ENCODE results near the gene CADM4.
"Not testable (repeated sequence)": the region's sequence is repeated elsewhere in the genome, so short reads cannot be mapped to it uniquely, and the experiment has no call there.

CADM4 gene

DNA sequence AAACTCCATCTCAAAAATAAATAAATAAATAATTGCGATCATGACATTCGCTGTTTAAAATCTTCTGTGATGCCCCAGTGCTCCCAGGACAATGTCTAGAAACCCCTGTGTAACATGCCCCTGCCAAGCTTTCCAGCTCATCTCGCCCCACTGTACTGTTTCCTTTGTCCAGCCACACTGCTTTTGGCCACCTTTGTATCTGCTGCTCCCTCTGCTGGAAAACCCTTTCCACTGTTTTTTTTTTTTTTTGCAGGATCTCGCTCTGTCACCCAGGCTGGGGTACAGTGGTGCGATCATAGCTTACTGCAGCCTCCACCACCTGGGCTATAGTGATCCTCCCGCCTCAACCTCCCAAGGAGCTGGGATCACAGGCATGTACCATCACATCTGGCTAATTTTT, 22.8 kb upstream of the CADM4 start:
- DNase-seq = no peak

DNA sequence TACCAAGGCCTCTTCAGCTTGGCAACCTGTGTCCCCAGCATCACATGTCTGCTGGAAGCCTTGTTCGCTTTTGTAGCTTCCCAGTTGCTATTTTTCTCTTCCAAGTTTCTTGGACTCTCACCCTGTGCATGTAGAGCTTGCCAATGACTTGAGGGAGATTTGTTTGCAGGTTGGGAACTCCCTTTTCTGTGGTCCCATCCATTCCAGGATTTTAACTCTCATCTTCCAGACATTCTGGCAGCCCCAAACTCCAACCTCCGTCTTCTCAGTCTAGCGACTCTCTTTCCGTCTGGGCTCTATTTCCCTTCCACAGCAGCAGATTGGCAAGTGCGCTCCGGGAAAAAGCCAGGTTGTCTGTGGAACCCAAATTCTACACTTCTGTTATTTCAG, 21.3 kb upstream of the CADM4 start:
- DNase-seq = no peak

DNA sequence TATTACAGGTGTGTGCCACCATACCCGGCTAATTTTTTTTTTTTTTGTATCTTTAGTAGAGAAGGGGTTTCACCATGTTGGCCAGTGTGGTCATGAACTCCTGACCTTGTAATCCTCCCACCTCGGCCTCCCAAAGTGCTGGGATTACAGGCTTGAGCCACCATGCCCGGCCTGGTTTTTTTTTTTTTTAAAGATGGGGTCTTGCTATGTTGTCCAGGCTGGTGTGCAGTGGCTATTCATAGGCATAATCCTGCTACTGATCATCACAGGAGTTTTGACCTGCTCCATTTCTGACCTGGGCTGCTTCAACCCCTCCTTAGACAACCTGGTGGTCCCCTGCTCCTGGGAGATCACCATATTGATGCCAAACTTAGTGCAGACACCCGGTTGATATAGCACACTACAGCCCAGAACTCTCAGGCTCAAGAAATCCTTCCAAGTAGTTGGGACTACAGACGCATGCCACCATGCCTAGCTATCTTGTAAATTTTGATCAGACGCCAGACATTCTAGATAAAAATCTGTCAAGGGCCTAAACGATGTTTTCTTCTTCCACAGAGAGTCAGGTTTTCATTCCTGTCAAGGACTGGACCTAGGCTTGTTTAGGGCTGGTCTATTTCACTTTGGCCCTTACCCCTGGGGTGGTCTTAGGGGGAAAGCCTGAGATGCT, 20.8 kb upstream of the CADM4 start:
- DNase-seq = no peak

DNA sequence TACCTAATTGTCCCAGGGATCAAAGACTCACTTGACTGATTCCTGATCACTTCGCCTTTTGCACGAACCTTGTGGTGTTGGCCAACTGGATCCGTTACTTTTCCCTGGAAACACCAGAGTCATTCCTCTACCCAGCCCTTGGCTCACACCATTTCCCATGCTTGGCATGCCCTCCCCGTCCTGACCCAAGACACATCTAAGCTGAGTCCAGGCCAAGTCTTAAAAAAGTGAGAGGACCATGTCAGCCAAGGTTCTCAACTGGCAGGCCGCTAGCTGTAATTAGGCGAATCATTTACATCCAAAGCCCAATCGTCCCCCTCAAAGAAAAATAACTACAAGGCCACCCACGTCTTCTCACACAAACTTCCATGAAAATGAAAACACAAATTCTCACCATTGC, 18.8 kb upstream of the CADM4 start:
- DNase-seq = no peak

DNA sequence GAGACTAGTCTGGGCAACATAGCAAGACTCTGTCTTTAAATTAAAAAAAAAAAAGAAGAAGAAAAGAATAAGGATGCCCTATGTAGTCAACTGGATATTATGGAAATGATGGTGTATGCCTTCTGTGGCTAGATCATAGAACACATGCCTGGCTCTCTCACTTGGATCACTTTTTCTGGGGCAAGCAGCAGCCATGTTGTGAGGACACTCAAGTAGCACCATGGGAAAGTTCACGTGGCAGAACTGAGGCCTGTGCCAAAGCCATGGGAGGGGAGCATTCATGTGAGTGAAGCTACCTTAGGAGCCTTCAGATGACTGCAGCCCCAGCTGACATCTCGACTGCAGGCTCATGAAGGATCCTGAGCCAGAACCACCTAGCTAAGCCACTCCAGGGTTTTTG, 18.4 kb upstream of the CADM4 start:
- no peak for DNase-seq

DNA sequence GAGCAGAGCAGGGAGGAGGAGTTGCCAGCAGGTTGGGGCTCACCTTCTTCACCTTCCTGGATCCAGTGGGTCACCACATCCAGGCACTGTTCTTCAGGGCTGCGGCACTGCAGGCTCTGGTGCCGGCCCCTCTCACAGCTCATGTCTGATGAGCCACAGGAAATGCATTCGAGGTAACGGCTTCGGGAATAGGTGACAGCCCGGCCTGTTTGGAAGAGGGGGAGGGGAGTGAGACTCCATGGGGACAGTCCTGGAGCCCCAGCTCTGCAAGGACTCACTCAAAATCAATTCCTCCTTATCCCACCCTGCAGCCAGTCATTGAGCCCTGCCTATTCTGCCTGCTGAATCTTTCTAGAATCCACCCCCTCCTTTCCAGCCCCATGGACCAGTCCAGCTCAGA, 16.8 kb upstream of the CADM4 start:
- DNase-seq = no peak

DNA sequence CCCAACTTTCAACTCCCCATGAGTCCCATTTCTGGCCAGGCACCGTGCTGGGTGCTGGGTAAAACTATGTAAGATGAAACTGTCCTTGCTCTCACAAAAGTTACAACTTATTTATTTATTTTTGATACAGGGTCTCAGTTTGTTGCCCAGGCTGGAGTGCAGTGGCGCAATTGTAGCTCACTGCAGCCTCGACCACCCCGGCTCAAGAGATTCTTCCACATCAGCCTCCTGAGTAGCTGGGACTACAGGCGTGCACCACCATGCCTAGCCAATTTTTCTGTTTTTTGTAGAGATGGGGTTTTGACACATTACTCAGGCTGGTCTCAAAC, 12.9 kb upstream of the CADM4 start:
- DNase-seq = no peak

DNA sequence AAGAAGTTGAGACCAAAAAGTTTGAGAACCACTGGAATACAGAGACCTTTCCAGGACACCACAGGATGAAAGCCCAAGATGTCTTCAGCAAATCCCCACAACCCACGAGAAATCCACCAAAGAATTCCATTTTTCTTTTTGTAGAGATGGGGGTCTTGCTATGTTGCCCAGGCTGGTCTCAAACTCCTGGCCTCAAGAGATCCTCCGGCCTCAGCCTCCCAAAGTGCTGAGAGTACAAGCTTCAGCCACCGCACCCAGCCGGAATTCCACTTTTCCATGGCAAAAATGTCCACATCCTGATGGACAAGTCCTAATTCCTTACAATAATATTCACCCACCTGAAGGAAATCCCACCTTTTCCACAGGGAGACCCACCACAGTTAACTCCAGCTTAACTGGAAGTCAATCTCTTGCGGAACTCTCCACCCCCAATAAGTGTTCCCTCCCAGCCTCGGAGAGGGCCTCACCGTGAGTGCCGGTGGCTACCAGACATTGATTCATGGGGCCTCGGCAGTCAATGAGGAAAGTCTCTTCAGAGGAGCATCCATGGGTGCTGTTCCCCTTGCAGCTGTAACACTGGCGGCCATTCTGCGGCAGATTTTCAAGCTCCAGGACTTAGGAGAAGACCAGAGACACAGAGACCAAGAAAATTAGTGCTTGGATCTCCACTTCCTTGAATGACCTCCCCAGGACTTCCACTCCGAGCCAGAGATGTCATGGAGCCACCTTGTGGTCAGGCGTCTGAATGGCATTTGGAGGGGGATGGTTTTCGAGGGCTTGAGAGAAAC, 12.3 kb upstream of the CADM4 start:
- DNase-seq = peak; percentile 65 to 68

DNA sequence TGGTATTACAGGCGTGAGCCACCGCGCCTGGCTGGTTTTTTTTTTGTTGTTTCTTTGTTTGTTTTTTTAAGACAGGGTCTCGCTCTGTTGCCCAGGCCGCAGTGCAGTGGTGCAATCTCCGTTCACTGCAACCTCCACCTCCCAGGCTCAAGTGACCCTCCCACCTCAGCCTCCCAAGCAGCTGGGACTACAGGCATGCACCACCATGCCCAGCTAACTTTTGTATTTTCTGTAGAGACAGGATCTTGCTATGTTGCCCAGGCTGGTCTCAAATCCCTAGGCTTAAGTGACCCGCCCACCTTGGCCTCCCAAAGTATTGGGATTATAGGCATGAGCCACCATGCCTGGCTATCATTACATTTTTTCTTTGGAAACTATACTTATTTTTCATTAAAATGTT, 10.6 kb upstream of the CADM4 start:
- not testable (repeated sequence) for DNase-seq

DNA sequence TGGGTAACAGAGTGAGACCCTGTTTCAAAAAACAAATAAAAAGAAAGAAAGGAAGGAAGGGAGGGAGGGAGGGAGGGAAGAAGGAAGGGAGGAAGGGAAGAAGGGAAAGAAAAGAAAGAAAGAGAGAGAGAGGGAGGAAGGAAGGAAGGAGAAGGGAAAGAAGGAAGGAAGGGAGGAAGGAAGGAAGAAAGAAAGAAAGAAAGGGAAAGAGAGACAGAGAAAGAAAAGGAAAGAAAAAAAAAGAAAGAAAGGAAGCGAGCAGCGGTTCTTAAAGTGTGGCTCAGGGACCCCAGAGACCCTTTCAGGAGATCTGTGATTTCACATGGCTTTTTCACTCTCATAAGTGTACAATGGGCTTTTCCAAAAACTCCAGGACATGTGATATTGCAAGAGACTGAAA, 9.9 kb upstream of the CADM4 start:
- DNase-seq = no peak

DNA sequence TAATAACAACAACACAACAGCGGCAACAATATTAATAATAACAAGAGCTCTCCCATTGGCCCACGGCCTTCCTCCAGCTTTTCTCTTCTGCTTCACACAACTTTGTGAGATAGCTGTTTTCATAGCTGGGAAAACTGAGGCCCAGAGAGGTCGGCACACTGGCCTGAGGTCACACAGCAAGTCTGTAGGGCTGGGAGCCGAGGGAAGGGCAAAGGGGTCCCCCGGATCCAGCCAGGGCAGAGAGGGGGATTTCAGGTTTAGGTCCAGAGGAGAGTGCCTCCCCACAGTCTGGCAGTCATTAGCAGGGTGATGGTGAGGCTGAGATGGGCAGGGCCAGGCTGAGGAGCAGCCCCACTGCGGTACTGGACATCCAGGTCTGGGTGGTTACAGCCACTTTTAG, 9.0 kb upstream of the CADM4 start:
- DNase-seq = no peak

DNA sequence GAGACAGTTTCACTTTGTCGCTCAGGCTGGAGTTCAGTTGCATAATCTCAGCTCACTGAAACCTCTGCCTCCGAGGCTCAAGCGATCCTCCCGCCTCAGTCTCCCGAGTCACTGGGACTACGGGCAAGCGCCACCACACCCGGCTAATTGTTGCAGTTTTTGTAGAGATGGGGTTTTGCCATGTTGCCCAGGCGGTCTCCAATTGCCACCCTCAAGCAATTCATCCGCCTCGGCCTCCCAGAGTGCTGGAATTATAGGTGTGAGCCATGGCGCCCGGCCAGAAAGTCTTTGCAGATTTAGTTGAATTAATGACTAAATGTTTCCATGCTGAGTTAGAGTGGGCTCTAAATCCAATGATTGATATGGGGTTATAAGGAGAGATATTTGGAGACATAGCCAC, 4.5 kb upstream of the CADM4 start:
- DNase-seq = no peak

DNA sequence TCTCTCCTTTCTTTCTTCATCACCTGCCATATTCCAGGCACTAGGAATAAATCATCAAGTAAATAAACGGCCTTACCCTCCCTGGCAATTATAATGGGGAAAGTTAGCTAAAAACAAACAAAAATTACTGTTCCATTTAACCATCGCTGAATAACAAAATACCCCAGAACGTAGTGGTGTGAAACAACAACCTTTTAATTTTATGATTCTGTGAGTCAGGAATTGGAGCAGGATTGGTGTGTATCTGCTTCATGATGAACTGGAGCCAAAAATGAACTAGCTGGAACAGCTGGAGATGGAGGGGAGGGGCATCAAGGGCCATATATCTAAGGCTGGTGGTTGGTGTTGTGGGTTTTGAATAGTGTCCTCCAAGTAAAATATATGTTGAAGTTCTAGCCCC, 3.7 kb upstream of the CADM4 start:
- DNase-seq = no peak

DNA sequence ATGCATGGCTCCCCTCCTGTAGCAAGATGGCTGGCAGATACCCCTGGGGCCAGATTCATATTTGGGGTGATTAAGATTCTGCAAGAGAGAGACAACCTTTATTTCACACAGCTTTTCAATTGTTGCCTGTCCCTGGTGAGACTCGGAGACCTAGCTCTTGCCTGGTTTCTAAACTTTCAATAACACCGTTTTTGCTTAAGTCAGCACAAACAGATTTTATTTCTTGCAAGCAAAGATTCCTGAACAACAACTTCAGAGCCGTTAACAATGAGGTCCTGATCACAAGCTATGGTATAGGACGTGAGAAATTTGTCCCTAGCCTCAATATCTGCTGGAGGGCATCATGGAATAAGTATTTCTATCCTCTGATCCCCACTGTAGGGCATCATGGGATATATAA, 2.9 kb upstream of the CADM4 start:
- no peak for DNase-seq

DNA sequence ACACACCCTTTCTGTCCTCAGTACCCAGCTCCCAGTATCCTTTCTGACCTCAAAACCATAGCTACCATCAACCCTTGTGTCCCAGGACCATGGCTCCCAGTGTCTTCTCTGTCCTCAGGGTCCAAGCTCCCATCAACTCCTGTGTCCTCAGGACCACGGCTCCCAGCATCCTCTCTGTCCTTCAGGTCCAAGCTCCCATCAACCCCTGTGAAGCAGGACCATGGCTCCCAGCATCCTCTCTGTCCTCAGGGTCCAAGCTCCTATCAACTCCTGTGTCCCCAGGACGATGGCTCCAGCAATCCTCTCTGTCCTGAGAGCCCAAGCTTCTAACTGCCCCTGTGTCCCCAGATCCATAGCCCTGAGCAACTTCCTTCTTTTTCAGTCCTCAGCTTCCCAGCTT, 1.7 kb upstream of the CADM4 start:
- no peak for DNase-seq

DNA sequence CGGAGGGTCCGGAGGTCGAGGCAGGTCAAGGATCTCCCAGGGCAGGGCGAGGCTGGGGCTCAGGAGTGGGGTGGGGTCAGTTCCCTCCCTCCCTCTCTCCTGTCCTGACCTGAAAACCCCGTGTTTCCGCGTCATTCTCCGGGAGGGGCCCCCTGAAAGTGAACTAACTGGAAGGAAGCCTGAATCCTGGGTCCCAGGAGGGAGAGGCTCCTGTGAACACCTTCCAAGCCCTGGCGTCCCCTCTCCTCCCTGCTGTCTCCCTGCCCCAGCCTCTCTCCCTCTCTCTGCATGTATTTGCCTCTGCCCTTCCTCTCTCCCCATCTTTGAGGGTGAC, 741 bp upstream of the CADM4 start:
- no peak for DNase-seq

DNA sequence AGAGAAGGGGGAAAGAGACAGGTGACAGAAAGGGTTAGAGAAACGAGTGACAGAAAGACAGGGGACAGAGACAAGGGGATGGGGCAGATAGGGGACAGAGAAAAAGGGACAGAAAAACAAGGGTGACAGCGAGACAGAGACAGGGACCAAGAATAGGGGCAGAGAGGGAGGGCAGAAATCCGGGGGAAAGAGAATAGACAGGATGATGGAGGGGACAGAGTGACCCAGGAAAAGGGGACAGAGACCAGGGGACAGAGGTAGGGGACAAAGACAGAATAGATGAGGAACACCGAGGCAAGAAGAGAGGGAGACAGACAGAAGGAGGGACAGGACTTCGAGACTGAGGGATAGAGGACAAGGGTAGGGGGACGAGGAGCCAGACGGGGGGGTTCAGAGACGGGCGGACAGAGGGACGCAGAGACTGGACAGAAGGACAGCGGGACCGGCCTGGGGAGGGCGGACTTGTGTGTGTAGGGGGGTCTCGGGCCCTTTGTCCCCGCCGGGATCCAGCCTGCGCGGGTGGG, 593 bp downstream of the CADM4 start:
- DNase-seq = no peak

DNA sequence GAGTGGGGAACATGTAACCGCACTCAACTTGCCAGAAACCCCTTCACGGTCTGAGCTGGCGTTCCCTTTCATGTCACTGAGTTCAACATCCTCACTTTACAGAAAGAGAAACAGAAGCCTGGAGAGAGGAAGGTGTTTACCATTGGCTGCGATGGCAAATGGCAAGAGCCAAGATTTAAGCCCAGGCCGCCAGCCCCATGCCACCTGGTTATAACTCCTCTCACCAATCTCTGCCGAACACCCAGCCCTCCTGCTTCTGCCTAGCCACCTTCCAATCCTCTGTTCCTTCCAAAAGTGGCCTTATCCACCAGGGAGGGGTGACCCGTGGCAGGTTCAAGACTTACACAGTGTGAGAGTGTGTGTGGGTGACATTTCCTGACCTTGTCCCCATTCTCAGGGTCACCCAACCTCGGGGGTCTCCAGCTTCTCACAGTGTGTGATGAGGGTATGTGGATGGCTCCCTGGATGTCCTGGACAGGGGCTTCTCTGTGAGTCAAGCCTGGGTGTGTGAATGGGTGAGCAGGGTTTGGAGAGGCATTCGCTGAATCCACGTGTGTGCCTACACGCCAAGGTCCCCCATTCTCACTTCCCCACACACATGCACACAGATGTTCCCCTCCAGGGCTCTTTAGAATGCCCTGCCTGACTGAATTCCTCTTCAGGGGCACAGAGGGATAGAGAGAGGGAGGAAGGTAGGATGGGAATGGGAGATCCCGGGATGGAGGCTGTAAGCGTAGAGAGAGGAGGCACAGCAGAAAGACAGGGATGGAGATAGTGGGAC, 1.2 kb downstream of the CADM4 start:
- no peak for DNase-seq

DNA sequence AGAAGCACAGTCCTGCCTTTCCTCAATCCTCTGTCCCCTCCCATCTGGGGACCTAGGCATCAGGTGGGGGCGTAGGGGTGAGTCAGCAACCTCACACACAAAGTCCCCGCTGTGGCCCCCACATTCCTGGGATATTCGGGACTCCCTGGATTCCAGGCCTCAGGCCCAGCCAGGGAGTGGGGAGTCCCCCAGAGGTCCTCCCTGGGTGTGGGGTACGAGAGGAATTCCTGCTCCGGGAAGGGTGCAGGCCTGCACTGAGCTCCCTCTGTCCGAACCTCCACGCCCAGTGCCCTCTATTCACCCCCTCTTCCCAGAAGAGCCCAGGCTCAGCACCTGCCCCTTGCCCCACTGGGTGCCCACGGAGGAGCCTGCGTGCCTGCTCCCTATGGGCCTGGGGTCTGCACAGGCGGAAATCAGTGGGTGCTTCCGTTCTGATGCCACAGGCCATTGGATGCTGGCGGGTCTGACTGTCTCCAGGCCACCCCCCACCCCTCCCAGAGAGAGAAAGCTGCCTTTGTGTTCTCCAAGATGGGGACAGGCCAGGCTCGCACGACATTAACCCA, 3.4 kb downstream of the CADM4 start:
- DNase-seq = no peak

DNA sequence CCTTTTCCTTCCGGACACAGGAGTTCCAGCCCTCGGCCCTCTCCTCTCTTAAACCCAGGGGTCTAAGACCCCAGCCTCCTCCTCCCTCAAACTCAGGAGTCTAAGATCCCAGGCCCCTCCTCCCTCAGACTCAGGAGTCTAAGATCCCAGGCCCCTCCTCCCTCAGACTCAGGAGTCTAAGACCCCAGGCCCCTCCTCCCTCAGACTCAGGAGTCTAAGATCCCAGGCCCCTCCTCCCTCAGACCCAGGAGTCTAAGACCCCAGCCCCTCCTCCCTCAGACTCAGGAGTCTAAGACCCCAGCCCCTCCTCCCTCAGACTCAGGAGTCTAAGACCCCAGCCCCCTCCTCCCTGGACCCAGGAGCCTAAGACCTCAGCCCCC, 4.1 kb downstream of the CADM4 start:
- not testable (repeated sequence) for DNase-seq

DNA sequence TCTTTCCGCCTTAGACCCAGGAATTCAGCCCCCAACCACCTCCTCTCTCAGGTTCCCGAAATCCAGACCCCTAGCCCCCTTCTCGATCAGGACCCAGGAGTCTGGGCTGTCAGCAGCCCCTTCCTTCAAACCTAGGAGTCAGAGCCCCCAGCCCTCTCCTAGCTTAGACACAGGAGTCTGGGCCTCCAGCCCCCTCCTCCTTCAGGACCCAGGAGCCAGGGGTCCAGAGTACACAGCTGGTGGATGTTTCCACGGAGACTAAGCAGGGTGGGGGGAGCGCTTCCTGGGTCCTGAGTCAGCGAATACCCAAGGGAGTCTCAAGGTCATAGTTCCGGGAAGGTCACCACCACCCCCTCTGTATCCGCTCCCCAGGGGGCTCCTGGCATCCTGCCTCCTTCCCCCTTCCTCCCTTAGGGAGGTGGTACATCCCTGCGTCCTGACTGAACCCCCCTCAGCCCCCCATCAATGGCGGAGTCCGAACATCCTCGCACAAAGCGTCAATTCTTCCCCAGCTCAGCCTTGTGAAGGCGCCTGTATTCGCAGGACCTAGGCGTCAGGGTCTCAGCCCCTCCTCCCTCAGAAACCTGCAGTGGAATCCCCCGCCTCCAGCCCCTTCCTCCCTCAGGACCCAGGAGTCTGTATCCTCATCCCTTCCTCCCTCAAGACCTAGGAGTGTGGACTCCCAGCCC, 4.6 kb downstream of the CADM4 start:
- DNase-seq = no peak

DNA sequence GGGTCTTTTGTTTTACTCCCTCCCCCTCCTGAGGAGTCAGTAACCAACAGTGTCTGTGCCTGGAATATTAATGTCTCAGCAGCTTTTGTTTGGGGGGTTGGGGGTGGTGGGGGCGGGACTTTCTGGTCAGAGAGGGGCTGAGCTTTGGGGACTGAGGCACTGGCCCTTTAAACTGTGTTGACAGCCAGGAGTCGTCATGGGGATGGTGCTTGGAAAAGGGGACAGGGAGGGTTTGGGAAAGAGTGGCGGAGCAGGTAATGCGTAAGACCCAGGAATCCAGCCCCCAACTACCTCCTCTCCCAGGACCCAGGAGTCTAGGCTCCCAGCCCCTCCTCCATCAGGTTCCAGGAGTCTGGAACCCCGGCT, 5.2 kb downstream of the CADM4 start:
- no peak for DNase-seq

DNA sequence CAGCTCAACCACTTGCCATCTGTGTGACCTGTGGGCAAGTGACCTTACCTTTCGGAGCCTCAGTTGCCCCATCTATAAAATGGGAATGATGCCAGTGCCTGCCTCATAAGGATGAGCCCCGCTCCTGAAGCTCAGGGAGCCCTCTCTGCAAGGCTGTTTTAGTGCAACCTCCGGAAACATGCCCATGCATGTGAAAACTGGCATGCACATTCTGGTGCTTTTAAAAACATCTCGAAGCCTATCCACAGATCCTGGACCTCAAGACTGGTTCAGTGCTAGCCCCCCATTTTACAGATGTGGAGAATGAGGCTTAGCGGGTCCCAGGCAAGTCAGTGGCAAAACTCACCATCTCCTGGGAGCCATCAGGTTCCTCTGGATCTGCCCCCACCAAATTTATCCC, 5.6 kb downstream of the CADM4 start:
- DNase-seq = no peak

Data from activated T-cell treated with anti-CD3 and anti-CD28 coated beads, Interleukin-2, amount 50 U/mL, for 48 hours (primary cell).